Measurements from ENCODE around the gene SERINC2. TPM values are rescaled to one million over a fixed set of nuclear protein-coding genes. Genes with fewer than 3 reads are reported as not detected.

The SERINC2 gene
- total and polyA plus RNA-seq, 9 of the 15 experiments (the other 6 are each of a cell fraction or from before 2014, with no cell fraction given): 0.07 to 1.2 (median 0.70) TPM; not detected in 2

GRCh38 chr1:31373056-31373896 lies 39.7 kb upstream of the SERINC2 start, which contains the start of gene FABP3 (continued):
- TF ChIP-seq THAP12 (CRISPR knock-in tag; IDR thresholded peaks at IDR 0.05) (no peak), KDM4B (IDR thresholded peaks at IDR 0.05; ENCODE audit: borderline replicate concordance in 2 of 2, low read depth in 1 of 2) (no peak), SMARCC2 (IDR thresholded peaks at IDR 0.05; ENCODE audit: low read depth) (no peak)

GRCh38 chr1:31373897-31374486 lies 39.0 kb upstream of the SERINC2 start:
- Histone ChIP-seq H3K27ac (ENCODE audit: extremely low read depth, low read depth, low read length) (no peak overlapping the region), H2AFZ (ENCODE audit: low read depth, low read length) (peak overlapping the region; percentile 73), H3K4me2 (ENCODE audit: insufficient read depth, low read length) (peak overlapping the region; percentile 37; the same call in 1 of the 2 replicates), H3K27me3 (ENCODE audit: control insufficient read depth in 2 of 2, insufficient read depth in 2 of 2, low read length in 2 of 2) (no peaks in the 10 kb centered on the region; a peak in 1 of 5 replicates), H3K9me1 (ENCODE audit: control insufficient read depth, insufficient read depth, low read length) (no peaks in the 10 kb centered on the region), H3K79me2 (ENCODE audit: control insufficient read depth, insufficient read depth, low read length) (no peaks in the 10 kb centered on the region), H3K4me3 (no peak overlapping the region), H3K9me3 (replicated peaks; ENCODE audit: control insufficient read depth, insufficient read depth, low read depth, low read length) (no peaks in the 10 kb centered on the region), H3K36me3 (ENCODE audit: control insufficient read depth, insufficient read depth, low read length) (no peaks in the 10 kb centered on the region), H4K20me1 (replicated peaks; ENCODE audit: control insufficient read depth, insufficient read depth, low read length) (no peaks in the 10 kb centered on the region), H3K9ac (ENCODE audit: insufficient read depth in 1 of 2, low read depth in 2 of 2, low read length in 2 of 2) (peak overlapping the region in 1 of 2 experiments; percentile 66; a peak in 3 of 4 replicates), H3K4me1 (replicated peaks in 1 of 2; ENCODE audit: control insufficient read depth in 2 of 2, insufficient read depth in 2 of 2, low read length in 2 of 2) (peaks cover 8 to 19% of the 10 kb centered on the region in 2 experiments)
- BruUV-seq (replicated peaks): no TSS peak
- 56% methylated on average over 11 of the region's 11 CpGs for WGBS (ENCODE audit: insufficient coverage, low coverage, missing lambda C conversion rate)
- in situ Hi-C loops (cut with MboI): no loop called here
- DNase-seq (ENCODE audit: extremely low read depth in 1 of 4, low spot score in 3 of 4) (no peak), FAIRE-seq (no peak), ATAC-seq (no peak)
- CTCF ChIA-PET (ENCODE audit: low intra/inter-chr PET ratio): no interaction called here
- intact Hi-C loops (cut with micrococcal nuclease): no loop called here
- POLR2A ChIA-PET: interaction anchor here (0.6 to 2.1 kb wide), 9 partner anchors 9 to 759 kb away, joined by 3 to 8 read pairs (median 3); no protein-coding TSS in a partner anchor
- TF ChIP-seq MECOM (CRISPR knock-in tag; IDR thresholded peaks at IDR 0.05) (no peak), RBBP5 (IDR thresholded peaks at IDR 0.05; ENCODE audit: borderline replicate concordance, insufficient read depth, low read length, poor library complexity, severe bottlenecking) (peak; percentile 31), VEZF1 (CRISPR knock-in tag; IDR thresholded peaks at IDR 0.05) (peak; percentile 18; the same call in 1 of the 2 replicates), IRF9 (tag; IDR thresholded peaks at IDR 0.05) (no peak), KAT7 (CRISPR knock-in tag; IDR thresholded peaks at IDR 0.05; ENCODE audit: borderline replicate concordance) (no peak), E2F6 (IDR thresholded peaks at IDR 0.05; ENCODE audit: borderline replicate concordance in 1 of 2, extremely low read depth in 1 of 2, insufficient read depth in 1 of 2, insufficient read length in 1 of 2, low read depth in 1 of 2, low read length in 1 of 2, poor library complexity in 1 of 2, severe bottlenecking in 1 of 2) (peak in 1 of 2 experiments; percentile 34), HNRNPLL (IDR thresholded peaks at IDR 0.05; ENCODE audit: low read depth, low read length, poor library complexity, severe bottlenecking) (no peak)

Measured in K562 (cell line).